H9 (cell line): ENCODE results near the gene IQCC. TPM values are rescaled to one million over a fixed set of nuclear protein-coding genes. Genes with fewer than 3 reads are reported as not detected.

Experiments used
- DNase-seq: peaks from one replicate; pipeline ENCODE4 v3.0.0-alpha.2; 2017
- H2AFZ ChIP-seq: one replicate; pipeline ENCODE4 v1.6.1; 2013; ENCODE audit warnings: mild to moderate bottlenecking, low read length, control low read depth, moderate library complexity
- H2AK5ac ChIP-seq: 2 replicates; pipeline ENCODE4 v1.6.1; 2013; ENCODE audit warnings: low read length, control low read depth, mixed read lengths; ENCODE audit not compliant: insufficient read length
- H2BK120ac ChIP-seq: one replicate; pipeline ENCODE4 v1.6.1; 2013; ENCODE audit warnings: low read depth, mild to moderate bottlenecking, low read length, control low read depth, inconsistent platforms; ENCODE audit not compliant: poor library complexity, severe bottlenecking
- H2BK12ac ChIP-seq: 2 replicates; pipeline ENCODE4 v1.6.1; 2013; ENCODE audit warnings: low read length, control low read depth, mixed read lengths, low read depth; ENCODE audit not compliant: insufficient read length
- H2BK15ac ChIP-seq: 2 replicates; pipeline ENCODE4 v1.6.1; 2013; ENCODE audit warnings: low read depth, low read length, control low read depth
- H2BK20ac ChIP-seq: one replicate; pipeline ENCODE4 v1.6.1; 2013; ENCODE audit warnings: low read depth, mild to moderate bottlenecking, low read length, control low read depth, inconsistent platforms; ENCODE audit not compliant: poor library complexity, severe bottlenecking
- H2BK5ac ChIP-seq: 2 replicates; pipeline ENCODE4 v1.6.1; 2013; ENCODE audit warnings: low read length, control low read depth, mixed read lengths; ENCODE audit not compliant: insufficient read length
- H3K14ac ChIP-seq: 2 replicates; pipeline ENCODE4 v1.6.1; 2013; ENCODE audit warnings: low read length, control low read depth; ENCODE audit not compliant: insufficient read depth
- H3K18ac ChIP-seq: 2 replicates; pipeline ENCODE4 v1.6.1; 2013; ENCODE audit warnings: low read depth, mild to moderate bottlenecking, mixed read lengths, low read length, control low read depth; ENCODE audit not compliant: insufficient read length
- H3K23ac ChIP-seq: 2 replicates; pipeline ENCODE4 v1.6.1; 2013; ENCODE audit warnings: low read length, control low read depth, mixed read lengths, low read depth; ENCODE audit not compliant: insufficient read length
- H3K23me2 ChIP-seq: 2 replicates; pipeline ENCODE4 v1.6.1; 2013; ENCODE audit warnings: low read depth, mild to moderate bottlenecking, mixed read lengths, low read length, control low read depth; ENCODE audit not compliant: insufficient read length, poor library complexity, severe bottlenecking
- H3K27ac ChIP-seq: 2 replicates; pipeline ENCODE4 v1.5.1; 2013; ENCODE audit warnings: low read length, control low read depth, mixed read lengths, low read depth; ENCODE audit not compliant: insufficient read length
- H3K27me3 ChIP-seq: 2 replicates; pipeline ENCODE4 v1.6.1; 2013; ENCODE audit warnings: low read length, control low read depth, inconsistent platforms; ENCODE audit not compliant: insufficient read depth
- H3K4ac ChIP-seq: 2 replicates; pipeline ENCODE4 v1.6.1; 2013; ENCODE audit warnings: low read depth, mild to moderate bottlenecking, control low read depth, inconsistent platforms, low read length, moderate library complexity
- H3K4me1 ChIP-seq: 2 replicates; pipeline ENCODE4 v1.6.1; 2013; ENCODE audit warnings: low read length, control low read depth, inconsistent platforms; ENCODE audit not compliant: insufficient read depth
- H3K4me2 ChIP-seq: 2 replicates; pipeline ENCODE4 v1.6.1; 2013; ENCODE audit warnings: low read length, control low read depth, mixed read lengths; ENCODE audit not compliant: insufficient read length, insufficient read depth
- H3K56ac ChIP-seq: 2 replicates; pipeline ENCODE4 v1.6.1; 2013; ENCODE audit warnings: low read depth, mild to moderate bottlenecking, mixed read lengths, low read length, control low read depth; ENCODE audit not compliant: insufficient read length
- H3K79me1 ChIP-seq: 2 replicates; pipeline ENCODE4 v1.6.1; 2013; ENCODE audit warnings: low read depth, mild to moderate bottlenecking, moderate library complexity, low read length, control low read depth, inconsistent platforms; ENCODE audit not compliant: insufficient read depth, poor library complexity, severe bottlenecking
- H3K79me2 ChIP-seq: 2 replicates; pipeline ENCODE4 v1.6.1; 2013; ENCODE audit warnings: low read length, control low read depth, inconsistent platforms; ENCODE audit not compliant: insufficient read depth
- H3K9ac ChIP-seq: 2 replicates; pipeline ENCODE4 v1.6.1; 2013; ENCODE audit warnings: low read length, control low read depth, mixed read lengths; ENCODE audit not compliant: insufficient read length; ENCODE audit errors: extremely low read depth
- H3K9me3 ChIP-seq: one replicate; pipeline ENCODE4 v1.6.1; 2013; ENCODE audit warnings: low read depth, low read length, inconsistent platforms; ENCODE audit not compliant: control insufficient read depth
- H3T11ph ChIP-seq: one replicate; pipeline ENCODE4 v1.6.1; 2013; ENCODE audit warnings: mild to moderate bottlenecking, low read length, control low read depth, inconsistent platforms
- H4K20me1 ChIP-seq: one replicate; pipeline ENCODE4 v1.6.1; 2013; ENCODE audit not compliant: control insufficient read depth, insufficient read length, insufficient read depth
- H4K5ac ChIP-seq: 2 replicates; pipeline ENCODE4 v1.6.1; 2013; ENCODE audit warnings: low read depth, mild to moderate bottlenecking, mixed read lengths, low read length, control low read depth; ENCODE audit not compliant: insufficient read length
- H4K8ac ChIP-seq: replicated peaks from 2 replicates; pipeline ENCODE4 v1.6.1; 2013; ENCODE audit warnings: low read length, control low read depth, mixed read lengths, low read depth; ENCODE audit not compliant: insufficient read length
- H4K91ac ChIP-seq: 2 replicates; pipeline ENCODE4 v1.6.1; 2013; ENCODE audit warnings: low read depth, mild to moderate bottlenecking, moderate library complexity, mixed read lengths, low read length, control low read depth; ENCODE audit not compliant: insufficient read length
- H3K27ac Mint-ChIP-seq, 3 experiments: 2 replicates in 2 of 3; 3 replicates in 1 of 3; pipeline ENCODE4 v1.8.0; 2020 to 2021; ENCODE audit warnings: mixed read lengths in 3 of 3, mild to moderate bottlenecking in 1 of 3, moderate library complexity in 1 of 3
- H3K27me3 Mint-ChIP-seq: 2 replicates; pipeline ENCODE4 v1.8.0; 2021; ENCODE audit warnings: low read depth, mild to moderate bottlenecking, moderate library complexity, mixed read lengths
- H3K36me3 Mint-ChIP-seq, 3 experiments: 2 replicates in 2 of 3; 3 replicates in 1 of 3; pipeline ENCODE4 v1.8.0; 2020 to 2021; ENCODE audit warnings: low read depth in 3 of 3, mixed read lengths in 3 of 3; ENCODE audit not compliant: insufficient read depth in 1 of 3
- H3K4me1 Mint-ChIP-seq, 2 experiments: 2 replicates each; pipeline ENCODE4 v1.8.0; 2020; ENCODE audit warnings: mixed read lengths in 2 of 2
- H3K4me3 Mint-ChIP-seq, 2 experiments: 2 replicates in 1 of 2; 3 replicates in 1 of 2; pipeline ENCODE4 v1.8.0; 2020 to 2021; ENCODE audit warnings: mild to moderate bottlenecking in 2 of 2, mixed read lengths in 2 of 2, moderate library complexity in 1 of 2
- H3K9me3 Mint-ChIP-seq, 2 experiments: 2 replicates in 1 of 2; 3 replicates in 1 of 2; pipeline ENCODE4 v1.8.0; 2020; ENCODE audit warnings: mild to moderate bottlenecking in 2 of 2, mixed read lengths in 2 of 2, moderate library complexity in 1 of 2
- WGBS: extraction: QIAGEN DNeasy Blood & Tissue Kit; methylation state at CpG from one replicate; pipeline ENCODE4 v1.1.7; 2013; ENCODE audit warnings: missing lambda C conversion rate, low lambda C conversion rate, mixed read lengths; ENCODE audit not compliant: insufficient read length; ENCODE audit errors: extremely low coverage; 5-methylcytosine and 5-hydroxymethylcytosine counted together
- total RNA-seq: library from RNA; stranded (reverse); gene quantifications from 2 replicates; pipeline ENCODE4 v1.2.1, GENCODE V29; 2021
- TF ChIP-seq, protein P1 (sequence below): fragments of 200-600 bp; sonication (generic); conservative IDR thresholded peaks from 3 replicates; pipeline ENCODE4 v1.8.0; 2021; ENCODE audit warnings: antibody characterized with exemption, mild to moderate bottlenecking

Gene IQCC
- total RNA-seq, 1 experiment from 2014 or later, result 5.3 TPM

DNA sequence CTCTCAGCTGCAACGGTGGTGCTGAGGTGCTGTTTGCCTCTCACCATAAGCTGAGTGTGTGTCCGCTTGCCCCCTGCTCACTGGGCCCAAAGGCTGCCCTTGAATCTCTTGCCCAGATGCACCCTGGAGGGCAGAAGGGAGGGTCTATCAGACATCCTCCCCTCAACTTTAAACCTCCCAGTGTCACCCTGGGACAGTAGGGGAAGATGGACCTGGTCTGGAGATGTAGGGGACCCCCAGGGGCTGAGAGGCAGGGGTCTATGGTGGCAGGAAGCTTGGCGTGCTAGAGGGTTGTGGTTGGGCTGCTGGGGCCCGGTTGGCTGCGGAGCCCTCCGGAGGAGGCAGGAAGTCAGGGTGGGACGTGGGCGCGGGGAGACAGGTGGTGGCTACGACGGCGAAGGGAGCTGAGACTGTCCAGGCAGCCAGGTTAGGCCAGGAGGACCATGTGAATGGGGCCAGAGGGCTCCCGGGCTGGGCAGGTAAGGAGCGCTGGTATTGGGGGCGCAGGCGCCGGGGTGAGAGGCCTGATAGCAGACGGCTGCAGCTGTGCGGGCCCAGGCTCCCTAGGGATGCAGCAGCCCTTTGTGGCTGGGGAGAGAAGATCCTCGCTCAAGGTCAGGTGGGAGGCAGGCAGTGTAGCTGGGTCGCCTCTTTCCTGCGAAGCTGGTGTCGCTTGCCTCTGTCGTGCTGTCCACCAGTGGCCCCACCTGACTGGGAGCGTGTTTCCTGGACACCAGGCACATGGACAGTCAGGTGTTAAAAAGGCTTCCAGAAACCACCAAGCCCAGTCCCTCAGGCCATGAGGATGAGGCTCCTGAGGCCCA lies 45.6 kb downstream of the IQCC start, which contains the start of gene LCK:
LCK (plus strand) TSS at position 373 of the 824 bp plus-strand sequence. CDS start 23,065 bp downstream, outside the sequence.
- no peak within 1 kb of the TSS for H2BK120ac ChIP-seq
- H3K14ac ChIP-seq, result peak within 1 kb of the TSS; percentile 8; the same call in 1 of the 2 replicates
- H3K27ac Mint-ChIP-seq, result peak within 1 kb of the TSS; percentile 53 to 93 (median 64); a peak in 6 of 7 replicates
- H3K36me3 Mint-ChIP-seq, result no peaks in the 10 kb centered on the region
- H3K4me1 Mint-ChIP-seq, result peaks cover 26 to 32% of the 10 kb centered on the region in 2 experiments
- H3K27ac ChIP-seq, result no peak within 1 kb of the TSS
- DNase-seq, result peak; percentile 51
- H2AFZ ChIP-seq, result no peak within 1 kb of the TSS
- H2BK20ac ChIP-seq, result no peak within 1 kb of the TSS
- WGBS, result no CpG with 5 or more reads among the region's 25 CpGs
- H3K4me2 ChIP-seq, result no peak within 1 kb of the TSS
- no peaks in the 10 kb centered on the region for H3K79me2 ChIP-seq
- no peak within 1 kb of the TSS for H4K91ac ChIP-seq
- no peaks in the 10 kb centered on the region for H3K9me3 ChIP-seq
- H3K9me3 Mint-ChIP-seq, result no peaks in the 10 kb centered on the region; a peak in 1 of 5 replicates
- no peak within 1 kb of the TSS for H4K8ac ChIP-seq
- H2BK15ac ChIP-seq, result no peak within 1 kb of the TSS
- H3T11ph ChIP-seq, result no peak within 1 kb of the TSS
- no peak within 1 kb of the TSS for H3K4ac ChIP-seq
- no peak within 1 kb of the TSS for H2BK5ac ChIP-seq
- no peak within 1 kb of the TSS for H3K9ac ChIP-seq
- peaks cover 2% of the 10 kb centered on the region; the same call in 1 of the 2 replicates for H3K27me3 Mint-ChIP-seq
- H3K27me3 ChIP-seq, result no peaks in the 10 kb centered on the region; the same call in 1 of the 2 replicates
- no peak within 1 kb of the TSS for H3K56ac ChIP-seq
- peak within 1 kb of the TSS; percentile 47 for H3K18ac ChIP-seq
- no peak within 1 kb of the TSS for H4K5ac ChIP-seq
- H2AK5ac ChIP-seq, result no peak within 1 kb of the TSS
- no peaks in the 10 kb centered on the region for H3K23me2 ChIP-seq
- peaks cover 7% of the 10 kb centered on the region; the same call in 1 of the 2 replicates for H3K4me1 ChIP-seq
- H2BK12ac ChIP-seq, result no peak within 1 kb of the TSS
- no peaks in the 10 kb centered on the region for H3K79me1 ChIP-seq
- H4K20me1 ChIP-seq, result no peaks in the 10 kb centered on the region
- TF ChIP-seq, protein P1, sequence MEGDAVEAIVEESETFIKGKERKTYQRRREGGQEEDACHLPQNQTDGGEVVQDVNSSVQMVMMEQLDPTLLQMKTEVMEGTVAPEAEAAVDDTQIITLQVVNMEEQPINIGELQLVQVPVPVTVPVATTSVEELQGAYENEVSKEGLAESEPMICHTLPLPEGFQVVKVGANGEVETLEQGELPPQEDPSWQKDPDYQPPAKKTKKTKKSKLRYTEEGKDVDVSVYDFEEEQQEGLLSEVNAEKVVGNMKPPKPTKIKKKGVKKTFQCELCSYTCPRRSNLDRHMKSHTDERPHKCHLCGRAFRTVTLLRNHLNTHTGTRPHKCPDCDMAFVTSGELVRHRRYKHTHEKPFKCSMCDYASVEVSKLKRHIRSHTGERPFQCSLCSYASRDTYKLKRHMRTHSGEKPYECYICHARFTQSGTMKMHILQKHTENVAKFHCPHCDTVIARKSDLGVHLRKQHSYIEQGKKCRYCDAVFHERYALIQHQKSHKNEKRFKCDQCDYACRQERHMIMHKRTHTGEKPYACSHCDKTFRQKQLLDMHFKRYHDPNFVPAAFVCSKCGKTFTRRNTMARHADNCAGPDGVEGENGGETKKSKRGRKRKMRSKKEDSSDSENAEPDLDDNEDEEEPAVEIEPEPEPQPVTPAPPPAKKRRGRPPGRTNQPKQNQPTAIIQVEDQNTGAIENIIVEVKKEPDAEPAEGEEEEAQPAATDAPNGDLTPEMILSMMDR, result no peak
- H3K4me3 Mint-ChIP-seq, result peak within 1 kb of the TSS in 1 of 2 experiments; percentile 21; a peak in 1 of 5 replicates
- H3K23ac ChIP-seq, result no peak within 1 kb of the TSS
